HepG2 (cell line): ENCODE results near the gene SLC34A3. TPM values are rescaled to one million over a fixed set of nuclear protein-coding genes. Genes with fewer than 3 reads are reported as not detected.
A peak's percentile ranks its signal among the peaks of the same experiment; 100 is the strongest.

ENCODE experiments used
- AKAP8 ChIP-seq: sonication (generic); formaldehyde crosslinking; IDR thresholded peaks from 2 replicates; pipeline ENCODE4 v1.5.1; 2020; ENCODE audit warnings: mild to moderate bottlenecking, missing genetic modification reagents
- ATF1 ChIP-seq: IDR thresholded peaks from 2 replicates; pipeline ENCODE4 v1.6.1; 2016; ENCODE audit warnings: mild to moderate bottlenecking, control low read depth
- EED ChIP-seq: sonication (generic); formaldehyde crosslinking; IDR thresholded peaks from 2 replicates; pipeline ENCODE4 v1.5.0; 2020; ENCODE audit warnings: mild to moderate bottlenecking, missing genetic modification reagents
- HNF4A ChIP-seq: sonication (generic); formaldehyde crosslinking; IDR thresholded peaks from 2 replicates; pipeline ENCODE4 v1.4.0; 2020; ENCODE audit warnings: missing genetic modification reagents
- MBNL3 ChIP-seq: fragments of 250-450 bp; sonication (Bioruptor Pico); conservative IDR thresholded peaks from 2 replicates; pipeline ENCODE4 v1.8.0; 2022; ENCODE audit warnings: mild to moderate bottlenecking, inconsistent platforms
- MTF1 ChIP-seq: sonication (generic); formaldehyde crosslinking; IDR thresholded peaks from 2 replicates; pipeline ENCODE4 v1.5.0; 2020; ENCODE audit warnings: missing genetic modification reagents
- MXI1 ChIP-seq: IDR thresholded peaks from 3 replicates; pipeline ENCODE4 v1.6.1; 2012; ENCODE audit warnings: low read depth, low read length, inconsistent platforms, borderline replicate concordance
- NONO ChIP-seq, 2 experiments: fragments of 450-650 bp in 1 of 2; sonication (generic) in 1 of 2; formaldehyde crosslinking in 1 of 2; IDR thresholded peaks in 1 of 2; conservative IDR thresholded peaks in 1 of 2; 2 replicates each; pipeline versions ENCODE4 v1.6.1 to v1.8.0; 2017 to 2022; ENCODE audit warnings: mild to moderate bottlenecking in 1 of 2, missing genetic modification reagents in 1 of 2, moderate library complexity in 1 of 2
- RAD51 ChIP-seq: fragments of 450-650 bp; IDR thresholded peaks from 2 replicates; pipeline ENCODE4 v1.6.1; 2016; ENCODE audit warnings: borderline replicate concordance
- SMAD3 ChIP-seq: sonication (generic); formaldehyde crosslinking; IDR thresholded peaks from 2 replicates; pipeline ENCODE4 v1.4.0; 2020; ENCODE audit warnings: missing genetic modification reagents
- SMAD9 ChIP-seq: sonication (generic); formaldehyde crosslinking; IDR thresholded peaks from 2 replicates; pipeline ENCODE4 v1.5.1; 2020; ENCODE audit warnings: mild to moderate bottlenecking, missing genetic modification reagents
- SP1 ChIP-seq, 2 experiments: fragments of 450-650 bp in 1 of 2; sonication (generic) in 1 of 2; formaldehyde crosslinking in 1 of 2; IDR thresholded peaks; 2 replicates each; pipeline versions ENCODE4 v1.4.0 to v1.6.1; 2016 to 2020; ENCODE audit warnings: missing genetic modification reagents in 1 of 2
- ZNF615 ChIP-seq: sonication (generic); formaldehyde crosslinking; IDR thresholded peaks from 2 replicates; pipeline ENCODE4 v1.5.0; 2020; ENCODE audit warnings: mild to moderate bottlenecking, missing genetic modification reagents, borderline replicate concordance
- ZNF629 ChIP-seq: sonication (generic); formaldehyde crosslinking; conservative IDR thresholded peaks from 2 replicates; pipeline ENCODE4 v1.5.0; 2020; ENCODE audit warnings: missing genetic modification reagents
- ZNF749 ChIP-seq: sonication (generic); formaldehyde crosslinking; IDR thresholded peaks from 2 replicates; pipeline ENCODE4 v1.8.0; 2022; ENCODE audit warnings: mild to moderate bottlenecking, missing genetic modification reagents, moderate library complexity, borderline replicate concordance
- ZNF75D ChIP-seq: sonication (generic); formaldehyde crosslinking; IDR thresholded peaks from 2 replicates; pipeline ENCODE4 v1.8.1; 2023; ENCODE audit warnings: missing genetic modification reagents, mild to moderate bottlenecking, borderline replicate concordance
- ZNF777 ChIP-seq: sonication (generic); formaldehyde crosslinking; IDR thresholded peaks from 2 replicates; pipeline ENCODE4 v1.4.0; 2020; ENCODE audit warnings: missing genetic modification reagents
- ZNF841 ChIP-seq: sonication (generic); formaldehyde crosslinking; IDR thresholded peaks from 2 replicates; pipeline ENCODE4 v1.8.1; 2023; ENCODE audit warnings: missing genetic modification reagents, borderline replicate concordance
- ZZZ3 ChIP-seq: sonication (generic); formaldehyde crosslinking; IDR thresholded peaks from 2 replicates; pipeline ENCODE4 v1.4.0; 2020; ENCODE audit warnings: missing genetic modification reagents, mild to moderate bottlenecking, borderline replicate concordance
- polyA plus RNA-seq, 8 experiments: library from polyadenylated mRNA; depleted of rRNA in 3 of 8; stranded (reverse) in 7 of 8; unstranded in 1 of 8; fragments of >200 nt; fragmentation: Illumina TruSeq in 4 of 8; extraction: Trizol in 4 of 8; gene quantifications; 2 replicates each; pipeline versions ENCODE4 v1.2.1 to v1.2.3, GENCODE V29; 2011 to 2016; ENCODE audit warnings: low read depth in 4 of 8, missing spikeins in 1 of 8, mixed read lengths in 1 of 8; ENCODE audit not compliant: insufficient read depth in 1 of 8
- total RNA-seq, 5 experiments: library from RNA; depleted of rRNA; stranded (reverse); fragments of >200 nt; fragmentation: Illumina TruSeq; extraction: Trizol; gene quantifications; 2 replicates each; pipeline ENCODE4 v1.2.3, GENCODE V29; 2016; ENCODE audit warnings: low read depth in 1 of 5
- TF ChIP-seq, protein P1 (sequence below): sonication (generic); IDR thresholded peaks from 2 replicates; pipeline ENCODE4 v1.6.1; 2016; ENCODE audit warnings: low read depth, borderline replicate concordance
- TF ChIP-seq, protein P2 (sequence below): sonication (generic); formaldehyde crosslinking; IDR thresholded peaks from 2 replicates; pipeline ENCODE4 v1.5.1; 2020; ENCODE audit warnings: mild to moderate bottlenecking, missing genetic modification reagents, borderline replicate concordance
- TF ChIP-seq, protein P3 (sequence below): fragments of 450-650 bp; IDR thresholded peaks from 2 replicates; pipeline ENCODE4 v1.6.1; 2016

Gene SLC34A3
- total and polyA plus RNA-seq, 2 of the 13 experiments (the other 11 are each of a cell fraction or from before 2014, with no cell fraction given) = 0.07 to 1.0 TPM

DNA sequence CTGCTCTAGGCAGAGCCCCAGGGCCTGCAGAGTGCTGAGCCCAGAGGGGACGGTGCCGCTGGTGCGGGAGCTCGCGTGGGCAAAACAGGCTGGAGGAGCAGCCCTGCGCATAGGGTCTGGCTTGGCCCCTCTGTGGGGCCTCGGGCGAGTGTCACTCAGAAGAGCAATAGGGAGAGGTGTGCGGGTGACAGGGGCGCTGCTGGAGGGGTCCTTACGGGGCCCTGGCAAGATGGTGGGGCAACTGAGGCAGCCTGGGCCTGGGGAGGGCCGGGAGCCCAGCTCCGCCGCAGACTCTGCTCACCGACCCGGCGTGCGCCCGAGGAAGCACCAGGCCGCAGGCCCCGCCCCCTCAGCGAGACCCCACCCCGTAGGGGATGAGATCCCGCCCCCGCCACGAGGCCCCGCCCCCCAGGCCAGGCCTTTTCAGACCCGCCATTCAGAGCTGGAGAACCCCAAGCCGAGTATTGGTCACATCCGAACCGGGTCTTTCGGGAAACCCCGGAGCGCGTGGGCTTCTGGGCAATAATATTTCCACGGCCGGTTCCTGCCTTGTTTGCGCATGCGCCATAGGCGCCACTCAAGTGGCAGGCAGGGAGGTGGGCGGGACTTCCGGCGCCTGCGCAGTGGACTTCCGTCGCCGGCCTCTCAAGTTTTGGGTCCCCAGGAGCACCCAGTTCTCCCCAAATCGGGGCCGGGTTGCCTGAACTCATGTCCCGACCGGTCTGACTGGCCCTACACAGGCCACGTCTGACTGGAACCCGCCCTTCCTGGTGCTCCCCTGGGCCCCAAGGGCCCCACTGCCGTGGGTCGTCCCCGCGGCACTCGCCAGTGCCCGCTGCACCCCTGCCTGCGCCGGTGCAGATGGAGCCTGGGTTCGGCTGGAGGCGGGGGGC is 7.4 kb upstream of the SLC34A3 start (continued):
- TF ChIP-seq MBNL3 (CRISPR knock-in tag) (no peak), ZNF615 (CRISPR knock-in tag) (no peak; the same call in 1 of the 2 replicates), ATF1 (no peak), ZNF629 (no peak), RAD51 (no peak), HNF4A (no peak), EED (CRISPR knock-in tag) (no peak; the same call in 1 of the 2 replicates), NONO (IDR thresholded peaks at IDR 0.05) (no peak), NONO (CRISPR knock-in tag; conservative IDR thresholded peaks at IDR 0.05) (peak; percentile 42), SMAD3 (CRISPR knock-in tag) (no peak), ZNF841 (CRISPR knock-in tag) (no peak), ZNF75D (CRISPR knock-in tag) (no peak), ZZZ3 (CRISPR knock-in tag) (no peak), ZNF749 (CRISPR knock-in tag) (no peak), AKAP8 (CRISPR knock-in tag) (peak; percentile 79), SP1 (IDR thresholded peaks at IDR 0.05) (no peak), SP1 (CRISPR knock-in tag; IDR thresholded peaks at IDR 0.05) (no peak), SMAD9 (no peak), ZNF777 (CRISPR knock-in tag) (peak; percentile 39; the same call in 1 of the 2 replicates), MTF1 (CRISPR knock-in tag) (no peak), MXI1 (peak; percentile 78; the same call in 2 of the 3 replicates)
- TF ChIP-seq, protein P1, sequence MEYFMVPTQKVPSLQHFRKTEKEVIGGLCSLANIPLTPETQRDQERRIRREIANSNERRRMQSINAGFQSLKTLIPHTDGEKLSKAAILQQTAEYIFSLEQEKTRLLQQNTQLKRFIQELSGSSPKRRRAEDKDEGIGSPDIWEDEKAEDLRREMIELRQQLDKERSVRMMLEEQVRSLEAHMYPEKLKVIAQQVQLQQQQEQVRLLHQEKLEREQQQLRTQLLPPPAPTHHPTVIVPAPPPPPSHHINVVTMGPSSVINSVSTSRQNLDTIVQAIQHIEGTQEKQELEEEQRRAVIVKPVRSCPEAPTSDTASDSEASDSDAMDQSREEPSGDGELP = no peak
- TF ChIP-seq, protein P2, sequence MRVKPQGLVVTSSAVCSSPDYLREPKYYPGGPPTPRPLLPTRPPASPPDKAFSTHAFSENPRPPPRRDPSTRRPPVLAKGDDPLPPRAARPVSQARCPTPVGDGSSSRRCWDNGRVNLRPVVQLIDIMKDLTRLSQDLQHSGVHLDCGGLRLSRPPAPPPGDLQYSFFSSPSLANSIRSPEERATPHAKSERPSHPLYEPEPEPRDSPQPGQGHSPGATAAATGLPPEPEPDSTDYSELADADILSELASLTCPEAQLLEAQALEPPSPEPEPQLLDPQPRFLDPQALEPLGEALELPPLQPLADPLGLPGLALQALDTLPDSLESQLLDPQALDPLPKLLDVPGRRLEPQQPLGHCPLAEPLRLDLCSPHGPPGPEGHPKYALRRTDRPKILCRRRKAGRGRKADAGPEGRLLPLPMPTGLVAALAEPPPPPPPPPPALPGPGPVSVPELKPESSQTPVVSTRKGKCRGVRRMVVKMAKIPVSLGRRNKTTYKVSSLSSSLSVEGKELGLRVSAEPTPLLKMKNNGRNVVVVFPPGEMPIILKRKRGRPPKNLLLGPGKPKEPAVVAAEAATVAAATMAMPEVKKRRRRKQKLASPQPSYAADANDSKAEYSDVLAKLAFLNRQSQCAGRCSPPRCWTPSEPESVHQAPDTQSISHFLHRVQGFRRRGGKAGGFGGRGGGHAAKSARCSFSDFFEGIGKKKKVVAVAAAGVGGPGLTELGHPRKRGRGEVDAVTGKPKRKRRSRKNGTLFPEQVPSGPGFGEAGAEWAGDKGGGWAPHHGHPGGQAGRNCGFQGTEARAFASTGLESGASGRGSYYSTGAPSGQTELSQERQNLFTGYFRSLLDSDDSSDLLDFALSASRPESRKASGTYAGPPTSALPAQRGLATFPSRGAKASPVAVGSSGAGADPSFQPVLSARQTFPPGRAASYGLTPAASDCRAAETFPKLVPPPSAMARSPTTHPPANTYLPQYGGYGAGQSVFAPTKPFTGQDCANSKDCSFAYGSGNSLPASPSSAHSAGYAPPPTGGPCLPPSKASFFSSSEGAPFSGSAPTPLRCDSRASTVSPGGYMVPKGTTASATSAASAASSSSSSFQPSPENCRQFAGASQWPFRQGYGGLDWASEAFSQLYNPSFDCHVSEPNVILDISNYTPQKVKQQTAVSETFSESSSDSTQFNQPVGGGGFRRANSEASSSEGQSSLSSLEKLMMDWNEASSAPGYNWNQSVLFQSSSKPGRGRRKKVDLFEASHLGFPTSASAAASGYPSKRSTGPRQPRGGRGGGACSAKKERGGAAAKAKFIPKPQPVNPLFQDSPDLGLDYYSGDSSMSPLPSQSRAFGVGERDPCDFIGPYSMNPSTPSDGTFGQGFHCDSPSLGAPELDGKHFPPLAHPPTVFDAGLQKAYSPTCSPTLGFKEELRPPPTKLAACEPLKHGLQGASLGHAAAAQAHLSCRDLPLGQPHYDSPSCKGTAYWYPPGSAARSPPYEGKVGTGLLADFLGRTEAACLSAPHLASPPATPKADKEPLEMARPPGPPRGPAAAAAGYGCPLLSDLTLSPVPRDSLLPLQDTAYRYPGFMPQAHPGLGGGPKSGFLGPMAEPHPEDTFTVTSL (CRISPR knock-in tag) = no peak
- TF ChIP-seq, protein P3, sequence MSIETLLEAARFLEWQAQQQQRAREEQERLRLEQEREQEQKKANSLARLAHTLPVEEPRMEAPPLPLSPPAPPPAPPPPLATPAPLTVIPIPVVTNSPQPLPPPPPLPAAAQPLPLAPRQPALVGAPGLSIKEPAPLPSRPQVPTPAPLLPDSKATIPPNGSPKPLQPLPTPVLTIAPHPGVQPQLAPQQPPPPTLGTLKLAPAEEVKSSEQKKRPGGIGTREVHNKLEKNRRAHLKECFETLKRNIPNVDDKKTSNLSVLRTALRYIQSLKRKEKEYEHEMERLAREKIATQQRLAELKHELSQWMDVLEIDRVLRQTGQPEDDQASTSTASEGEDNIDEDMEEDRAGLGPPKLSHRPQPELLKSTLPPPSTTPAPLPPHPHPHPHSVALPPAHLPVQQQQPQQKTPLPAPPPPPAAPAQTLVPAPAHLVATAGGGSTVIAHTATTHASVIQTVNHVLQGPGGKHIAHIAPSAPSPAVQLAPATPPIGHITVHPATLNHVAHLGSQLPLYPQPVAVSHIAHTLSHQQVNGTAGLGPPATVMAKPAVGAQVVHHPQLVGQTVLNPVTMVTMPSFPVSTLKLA = peak; percentile 39; the same call in 1 of the 2 replicates
